Esophagus squamous epithelium (tissue), 4 donors: ENCODE measurements around the gene CCL23.
A peak's percentile ranks its signal among the peaks of the same experiment; 100 is the strongest.

Experiments used
- POLR2A ChIP-seq, 4 donors: fragments of 450-650 bp; IDR thresholded peaks; one replicate each; pipeline ENCODE4 v1.6.1; 2017; ENCODE audit warnings: antibody characterized with exemption in 4 of 4, mild to moderate bottlenecking in 4 of 4, moderate library complexity in 3 of 4
- TF ChIP-seq, protein P1 (sequence below), 6 experiments: fragments of 450-650 bp in 4 of 6; fragments of 200-600 bp in 2 of 6; sonication (generic) in 2 of 6; IDR thresholded peaks; one replicate each; pipeline ENCODE4 v1.5.1; 2016 to 2019; ENCODE audit warnings: antibody characterized with exemption in 6 of 6, mild to moderate bottlenecking in 4 of 6, moderate library complexity in 4 of 6

GRCh38 chr17:36008998-36009665 lies 8.6 kb downstream of the CCL23 start:
- TF ChIP-seq, protein P1, sequence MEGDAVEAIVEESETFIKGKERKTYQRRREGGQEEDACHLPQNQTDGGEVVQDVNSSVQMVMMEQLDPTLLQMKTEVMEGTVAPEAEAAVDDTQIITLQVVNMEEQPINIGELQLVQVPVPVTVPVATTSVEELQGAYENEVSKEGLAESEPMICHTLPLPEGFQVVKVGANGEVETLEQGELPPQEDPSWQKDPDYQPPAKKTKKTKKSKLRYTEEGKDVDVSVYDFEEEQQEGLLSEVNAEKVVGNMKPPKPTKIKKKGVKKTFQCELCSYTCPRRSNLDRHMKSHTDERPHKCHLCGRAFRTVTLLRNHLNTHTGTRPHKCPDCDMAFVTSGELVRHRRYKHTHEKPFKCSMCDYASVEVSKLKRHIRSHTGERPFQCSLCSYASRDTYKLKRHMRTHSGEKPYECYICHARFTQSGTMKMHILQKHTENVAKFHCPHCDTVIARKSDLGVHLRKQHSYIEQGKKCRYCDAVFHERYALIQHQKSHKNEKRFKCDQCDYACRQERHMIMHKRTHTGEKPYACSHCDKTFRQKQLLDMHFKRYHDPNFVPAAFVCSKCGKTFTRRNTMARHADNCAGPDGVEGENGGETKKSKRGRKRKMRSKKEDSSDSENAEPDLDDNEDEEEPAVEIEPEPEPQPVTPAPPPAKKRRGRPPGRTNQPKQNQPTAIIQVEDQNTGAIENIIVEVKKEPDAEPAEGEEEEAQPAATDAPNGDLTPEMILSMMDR (IDR thresholded peaks at IDR 0.05), result peak in 2 of 6 experiments; percentile 17 to 28
- TF ChIP-seq POLR2A (IDR thresholded peaks at IDR 0.05), result no peak
